Right cardiac atrium (tissue), 5 donors: ENCODE measurements around the gene PBX1. TPM values are rescaled to one million over a fixed set of nuclear protein-coding genes. Genes with fewer than 3 reads are reported as not detected.

ENCODE experiments used
- ATAC-seq, 2 donors: fragments of 200-7000 bp; cut with Tn5 transposase; one replicate each; pipeline versions ENCODE4 v1.8.0 to v1.9.1; 2020; ENCODE audit warnings: moderate library complexity in 2 of 2, mild to moderate bottlenecking in 1 of 2
- DNase-seq, 3 donors: peaks; one replicate each; pipeline ENCODE4 v3.0.0-alpha.2; 2020
- H3K27ac ChIP-seq: one replicate; pipeline ENCODE4 v1.5.1; 2013; ENCODE audit warnings: mild to moderate bottlenecking, low read length, control low read depth, moderate library complexity
- H3K27me3 ChIP-seq: one replicate; pipeline ENCODE4 v1.6.1; 2013; ENCODE audit not compliant: control insufficient read depth, insufficient read depth
- H3K4me1 ChIP-seq: one replicate; pipeline ENCODE4 v1.6.1; 2013; ENCODE audit warnings: low read length; ENCODE audit not compliant: control insufficient read depth, insufficient read depth
- H3K4me3 ChIP-seq: one replicate; pipeline ENCODE4 v1.5.1; 2013; ENCODE audit warnings: low read length, control low read depth
- H3K9me3 ChIP-seq: one replicate; pipeline ENCODE4 v1.6.1; 2013; ENCODE audit warnings: low read length; ENCODE audit not compliant: control insufficient read depth
- WGBS: extraction: QIAGEN DNeasy Blood & Tissue Kit; methylation state at CpG from one replicate; pipeline ENCODE4 v1.1.7; 2013; 5-methylcytosine and 5-hydroxymethylcytosine counted together
- intact Hi-C, 4 donors: fragments of 100-400 bp; cut with DNase I; formaldehyde crosslinking; loops; one replicate each; pipeline versions ENCODE4 v1.11.0 to v1.14.0; 2022 to 2023
- polyA plus RNA-seq: library from polyadenylated mRNA; stranded (reverse); fragments of 200-250 nt; gene quantifications from one replicate; pipeline ENCODE4 v1.2.3, GENCODE V29; 2013
- total RNA-seq, 4 donors: library from RNA; stranded (reverse); fragmentation: NEBNext Ultra II Directional; extraction: Animal tissue kit (Norgen Biotek cat#: 25700); gene quantifications; one replicate each; pipeline ENCODE4 v1.2.1, GENCODE V29; 2021
- donor health status: healthy with polysubstance abuse.
- donor health status: DM: no; HTN: yes; CAD: no.
- donor health status: DM: no; HTN: no; CAD: no.
- donor health status: DM: no; HTN: yes; CAD: no; lungs with severe emphysema.
- donor health status: DM: yes; HTN: yes; CAD: no.

The PBX1 gene
- total and polyA plus RNA-seq, 5 donors, result 19.8 to 81.6 (median 76.8) TPM

DNA sequence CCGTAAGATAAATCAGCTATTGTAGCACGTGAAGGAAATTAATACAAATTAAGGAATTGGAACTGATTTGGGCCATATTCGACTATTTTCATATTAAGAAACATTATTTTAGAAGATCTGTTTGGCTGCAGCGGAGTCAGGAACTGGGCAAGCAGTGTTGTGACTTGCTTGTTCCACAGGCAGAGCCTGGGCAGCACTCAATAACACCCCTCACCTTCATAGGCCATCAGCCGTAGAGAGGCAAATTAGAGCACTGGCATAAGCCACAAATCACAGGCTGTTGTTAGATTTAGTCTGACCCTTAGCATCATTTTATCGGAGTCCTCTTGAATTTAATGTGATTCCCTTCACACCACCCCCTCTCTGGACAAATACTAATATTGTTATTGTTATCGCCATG lies 72.8 kb downstream of the PBX1 start:
- peaks cover 14% of the 10 kb centered on the region for H3K4me1 ChIP-seq
- ATAC-seq (peak; percentile 41 to 48), DNase-seq (no peak)
- no peak overlapping the region for H3K4me3 ChIP-seq
- H3K27ac ChIP-seq, result peak overlapping the region; percentile 50
- H3K9me3 ChIP-seq, result no peaks in the 10 kb centered on the region
- intact Hi-C loops, result loop anchor here in 1 of 4 donors (10.0 kb wide), 1 partner anchor 153 kb away; no protein-coding TSS in a partner anchor
- 80% methylated on average over 7 of the region's 7 CpGs for WGBS
- H3K27me3 ChIP-seq, result no peaks in the 10 kb centered on the region

- ATAC-seq (no peak), DNase-seq (no peak)
- intact Hi-C loops, result loop anchor here in 1 of 4 donors (10.0 kb wide), 1 partner anchor 151 kb away; no protein-coding TSS in a partner anchor
- Histone ChIP-seq H3K4me1 (peaks cover 16% of the 10 kb centered on the region), H3K27ac (no peak overlapping the region), H3K4me3 (no peak overlapping the region), H3K27me3 (no peaks in the 10 kb centered on the region), H3K9me3 (no peaks in the 10 kb centered on the region)
- 81% methylated on average over 7 of the region's 7 CpGs for WGBS
These were observed 75.0 kb downstream of the PBX1 start for GRCh38 chr1:164633997-164634396.

DNA sequence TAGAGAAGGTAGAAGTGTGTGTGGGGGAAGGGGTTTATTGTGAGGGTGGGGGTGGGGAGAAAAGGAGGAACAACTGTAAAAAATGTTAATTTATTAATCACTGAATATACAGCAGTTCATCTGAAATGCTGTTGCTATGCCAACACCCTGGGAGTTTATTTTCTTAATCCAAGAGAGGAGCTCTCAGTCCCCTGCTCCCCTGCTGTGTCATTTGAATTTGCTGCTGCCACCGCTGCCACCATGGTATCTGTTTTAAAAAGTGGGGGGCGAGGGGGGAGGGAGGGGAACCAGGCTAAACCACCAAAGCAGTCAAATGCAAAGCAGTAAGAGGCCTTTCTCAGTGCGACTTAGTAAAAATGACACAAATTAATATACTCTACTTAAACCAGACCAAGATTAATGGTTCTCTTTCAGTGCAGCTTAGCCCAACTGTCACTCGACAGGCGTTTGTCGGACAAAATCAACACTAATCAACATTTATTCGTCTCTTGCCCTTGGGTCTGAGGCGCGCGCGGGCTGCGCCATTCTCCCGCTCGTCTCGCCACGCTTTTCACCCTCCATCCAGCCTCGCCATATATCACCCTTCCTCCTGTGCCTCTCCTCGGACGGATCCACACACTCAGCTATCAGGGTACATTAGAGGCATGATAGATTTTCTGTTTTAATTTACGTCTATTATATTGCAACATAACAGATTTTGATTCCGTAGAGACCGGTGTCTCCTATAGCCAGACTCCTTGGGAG lies 76.2 kb downstream of the PBX1 start:
- no peaks in the 10 kb centered on the region for H3K9me3 ChIP-seq
- H3K27me3 ChIP-seq, result no peaks in the 10 kb centered on the region
- intact Hi-C loops, result loop anchor here in 1 of 4 donors (10.0 kb wide), 1 partner anchor 150 kb away; no protein-coding TSS in a partner anchor
- H3K4me3 ChIP-seq, result no peak overlapping the region
- ATAC-seq (no peak), DNase-seq (peak in 1 of 3 donors; percentile 52)
- 90% methylated on average over 22 of the region's 22 CpGs for WGBS
- H3K27ac ChIP-seq, result no peak overlapping the region
- H3K4me1 ChIP-seq, result peaks cover 16% of the 10 kb centered on the region

DNA sequence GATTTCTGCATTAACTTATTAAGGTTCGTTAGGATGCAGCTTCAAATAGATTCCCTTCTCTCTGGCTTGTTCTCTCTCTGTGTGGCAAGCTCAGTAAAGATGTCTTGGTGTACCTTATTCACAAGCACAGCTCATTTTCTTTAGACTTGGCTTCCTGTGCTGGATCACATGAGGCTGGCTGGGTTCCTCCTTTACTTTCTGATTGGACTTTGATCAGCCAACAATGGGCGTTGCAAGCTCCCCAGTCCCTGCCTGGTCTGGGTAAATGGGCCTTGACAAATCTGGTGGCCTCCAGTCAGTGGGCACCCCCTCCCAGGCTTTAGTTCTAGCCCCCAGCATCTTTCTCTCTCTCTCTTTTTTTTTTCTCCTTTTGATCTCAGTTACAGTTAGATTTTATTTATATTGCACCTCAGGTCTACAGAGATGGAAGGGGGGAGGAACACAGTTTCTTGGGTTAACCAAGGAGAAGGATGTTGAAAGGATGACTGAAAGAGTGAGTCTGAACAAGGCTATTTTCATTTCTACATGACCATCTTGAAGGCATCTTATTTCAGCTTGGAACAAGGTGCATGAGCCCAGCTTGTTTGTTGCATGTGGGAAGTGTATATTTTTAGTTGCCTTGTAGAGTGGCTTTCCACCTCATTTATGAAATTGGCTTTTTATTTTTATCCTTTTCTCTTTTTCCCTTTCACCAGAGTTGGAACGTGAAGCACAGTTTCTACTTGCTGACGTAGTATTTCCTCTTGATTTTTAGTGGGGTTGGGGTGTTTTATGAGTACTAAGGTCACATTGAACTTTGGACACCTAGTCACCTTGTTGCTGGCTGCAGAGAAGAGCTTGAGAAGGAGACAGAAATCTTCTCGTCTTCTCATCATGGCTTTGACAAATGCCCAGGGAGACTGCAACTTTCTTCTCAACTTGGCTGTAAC lies 77.1 kb downstream of the PBX1 start:
- H3K27me3 ChIP-seq, result no peaks in the 10 kb centered on the region
- WGBS, result 75% methylated on average over 5 of the region's 5 CpGs
- ATAC-seq (no peak), DNase-seq (no peak)
- H3K4me1 ChIP-seq, result peaks cover 17% of the 10 kb centered on the region
- no peak overlapping the region for H3K27ac ChIP-seq
- intact Hi-C loops, result loop anchor here in 1 of 4 donors (10.0 kb wide), 1 partner anchor 149 kb away; no protein-coding TSS in a partner anchor
- H3K9me3 ChIP-seq, result no peaks in the 10 kb centered on the region
- no peak overlapping the region for H3K4me3 ChIP-seq

GRCh38 chr1:164636757-164637156 lies 77.8 kb downstream of the PBX1 start:
- WGBS, result 82% methylated on average over 3 of the region's 3 CpGs
- H3K27ac ChIP-seq, result no peak overlapping the region
- H3K4me1 ChIP-seq, result peaks cover 21% of the 10 kb centered on the region
- ATAC-seq, result no peak
- no peaks in the 10 kb centered on the region for H3K9me3 ChIP-seq
- no peak overlapping the region for H3K4me3 ChIP-seq
- no peak for DNase-seq
- no peaks in the 10 kb centered on the region for H3K27me3 ChIP-seq
- intact Hi-C loops, result loop anchor here in 1 of 4 donors (10.0 kb wide), 1 partner anchor 148 kb away; no protein-coding TSS in a partner anchor

DNA sequence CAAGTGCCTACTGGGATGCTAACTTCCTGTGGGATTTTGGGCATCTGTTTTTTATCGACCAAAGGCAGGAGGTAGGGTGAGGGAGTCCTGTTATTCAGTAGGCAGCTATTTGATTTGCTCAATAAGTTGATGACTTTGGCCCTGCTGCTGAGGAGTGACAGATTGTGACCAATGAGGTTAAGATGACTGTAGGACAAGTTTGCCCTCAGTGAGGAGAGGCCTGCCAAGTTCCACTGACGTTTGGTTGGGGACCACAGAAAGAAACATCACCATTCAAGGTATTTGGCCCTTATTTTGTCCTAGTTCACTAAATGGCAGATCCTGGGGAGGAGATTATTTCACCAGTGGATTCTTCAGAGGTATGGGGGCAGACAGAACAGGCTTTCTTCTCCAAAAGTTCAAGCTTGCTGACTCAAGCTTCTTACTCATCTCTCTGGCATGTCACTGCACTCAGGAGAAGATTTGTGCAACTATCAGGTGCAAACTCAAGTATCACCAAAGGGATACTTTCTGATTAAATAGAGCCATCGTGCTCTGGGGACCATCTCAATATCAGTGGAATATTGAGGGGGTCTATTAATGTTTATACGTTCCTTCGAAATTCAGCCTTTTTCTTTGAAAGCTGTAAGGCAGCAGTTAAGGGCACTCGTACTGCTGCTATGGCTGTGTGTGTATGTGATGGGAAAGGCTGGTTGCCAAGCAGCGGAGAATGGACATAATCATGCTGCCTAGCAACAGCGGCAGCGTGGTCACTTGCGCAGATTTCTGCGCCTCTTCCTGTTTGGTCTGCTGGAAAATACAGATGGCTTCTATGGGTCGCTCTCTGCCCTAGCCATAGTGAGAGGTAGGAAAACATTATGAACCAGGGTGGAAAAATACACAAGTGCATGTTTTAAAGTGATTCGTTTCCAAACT lies 78.7 kb downstream of the PBX1 start:
- Histone ChIP-seq H3K4me1 (peaks cover 17% of the 10 kb centered on the region), H3K27me3 (no peaks in the 10 kb centered on the region), H3K4me3 (no peak overlapping the region), H3K27ac (peak overlapping the region; percentile 89), H3K9me3 (no peaks in the 10 kb centered on the region)
- intact Hi-C loops, result loop anchor here in 1 of 4 donors (10.0 kb wide), 1 partner anchor 147 kb away; no protein-coding TSS in a partner anchor
- WGBS, result 47% methylated on average over 13 of the region's 13 CpGs
- DNase-seq (peak; percentile 64 to 79 (median 75)), ATAC-seq (peak; percentile 74 to 84)

GRCh38 chr1:164638492-164639202 lies 79.7 kb downstream of the PBX1 start:
- Histone ChIP-seq H3K27me3 (no peaks in the 10 kb centered on the region), H3K4me3 (no peak overlapping the region), H3K27ac (peak overlapping the region; percentile 89), H3K4me1 (peaks cover 17% of the 10 kb centered on the region), H3K9me3 (no peaks in the 10 kb centered on the region)
- ATAC-seq (peak; percentile 48 to 63), DNase-seq (no peak)
- WGBS, result 54% methylated on average over 14 of the region's 14 CpGs
- intact Hi-C loops, result loop anchor here in 1 of 4 donors (10.0 kb wide), 1 partner anchor 146 kb away; no protein-coding TSS in a partner anchor

DNA sequence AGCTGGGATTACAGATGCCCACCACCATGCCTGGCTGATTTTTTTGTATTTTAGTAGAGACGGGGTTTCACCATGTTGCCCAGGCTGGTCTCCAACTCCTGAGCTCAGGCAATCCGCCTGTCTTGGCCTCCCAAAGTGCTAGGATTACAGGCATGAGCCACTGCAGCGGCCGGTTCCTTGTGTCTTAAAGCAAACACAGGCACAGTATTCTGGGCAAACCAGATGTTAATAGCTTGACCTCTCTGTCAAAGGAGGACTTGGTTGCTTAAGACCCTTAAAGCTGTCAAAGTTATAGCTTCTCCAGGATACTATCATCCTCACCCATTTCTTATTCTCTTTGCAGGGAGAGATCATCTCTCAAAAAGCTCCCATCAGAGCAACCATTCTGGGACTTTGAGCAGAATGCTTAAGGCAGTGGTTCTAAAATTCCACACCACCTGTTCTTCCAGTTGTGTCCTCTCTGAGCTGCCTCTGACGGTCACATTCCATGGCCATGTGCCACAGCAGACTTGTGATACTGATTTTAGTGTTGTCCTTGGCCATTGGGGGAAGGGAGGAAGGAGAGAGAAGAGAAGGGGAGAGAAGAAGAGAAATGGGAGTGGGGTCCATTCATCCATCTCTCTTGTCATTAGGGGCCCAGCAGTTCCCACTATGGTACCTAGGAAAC lies 81.8 kb downstream of the PBX1 start:
- Histone ChIP-seq H3K4me1 (peaks cover 19% of the 10 kb centered on the region), H3K4me3 (no peak overlapping the region), H3K27ac (peak overlapping the region; percentile 79), H3K9me3 (no peaks in the 10 kb centered on the region), H3K27me3 (no peaks in the 10 kb centered on the region)
- intact Hi-C loops, result no loop called here
- no peak for DNase-seq
- 64% methylated on average over 5 of the region's 5 CpGs for WGBS
- ATAC-seq, result no peak

- no peaks in the 10 kb centered on the region for H3K27me3 ChIP-seq
- H3K4me1 ChIP-seq, result peaks cover 19% of the 10 kb centered on the region
- peak in 1 of 2 donors; percentile 14 for ATAC-seq
- intact Hi-C loops, result no loop called here
- peak overlapping the region; percentile 79 for H3K27ac ChIP-seq
- WGBS, result 50% methylated on average over 5 of the region's 5 CpGs
- H3K4me3 ChIP-seq, result no peak overlapping the region
- DNase-seq, result no peak
- no peaks in the 10 kb centered on the region for H3K9me3 ChIP-seq
These were observed 82.4 kb downstream of the PBX1 start for GRCh38 chr1:164641353-164641730.
